ENCODE results near the gene BCL2L2.

Gene BCL2L2

DNA sequence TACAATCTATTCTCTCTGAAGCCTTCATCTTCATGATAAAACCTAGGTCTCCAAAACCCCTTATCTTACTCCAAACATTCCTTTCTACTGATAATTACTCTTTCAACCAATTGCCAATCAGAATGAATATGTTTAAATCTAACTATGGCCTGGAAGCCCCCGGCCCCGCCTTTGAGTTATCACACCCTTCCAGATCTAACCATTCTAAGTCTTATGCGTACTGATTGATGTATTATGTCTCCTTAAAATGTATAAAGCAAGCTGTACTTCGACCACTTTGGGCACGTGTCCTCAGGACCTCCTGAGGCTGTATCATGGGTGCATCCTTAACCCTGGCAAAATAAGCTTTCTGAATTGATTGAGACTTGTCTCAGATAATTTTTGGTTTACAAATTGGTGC is 29.0 kb downstream of the BCL2L2 start:
- Histone ChIP-seq H3K27ac (ENCODE audit: low read length) (no peak overlapping the region), H3K4me3 (ENCODE audit: low read depth in 1 of 2, low read length in 2 of 2) (no peak overlapping the region), H3K27me3 (ENCODE audit: low read depth, low read length) (no peaks in the 10 kb centered on the region), H3K9me3 (ENCODE audit: control insufficient read depth in 1 of 2, low read length in 2 of 2) (no peaks in the 10 kb centered on the region), H3K36me3 (ENCODE audit: control insufficient read depth in 1 of 2, insufficient read depth in 2 of 2, low read length in 2 of 2) (no peaks in the 10 kb centered on the region), H3K4me1 (ENCODE audit: control insufficient read depth in 1 of 2, insufficient read depth in 2 of 2, low read length in 2 of 2) (no peaks in the 10 kb centered on the region)

- no peaks in the 10 kb centered on the region for H3K4me1 ChIP-seq (ENCODE audit: control insufficient read depth in 1 of 2, insufficient read depth in 2 of 2, low read length in 2 of 2)
- no peaks in the 10 kb centered on the region for H3K36me3 ChIP-seq (ENCODE audit: control insufficient read depth in 1 of 2, insufficient read depth in 2 of 2, low read length in 2 of 2)
- H3K9me3 ChIP-seq (ENCODE audit: control insufficient read depth in 1 of 2, low read length in 2 of 2) = no peaks in the 10 kb centered on the region
- no peaks in the 10 kb centered on the region for H3K27me3 ChIP-seq (ENCODE audit: low read depth, low read length)
- no peak overlapping the region for H3K4me3 ChIP-seq (ENCODE audit: low read depth in 1 of 2, low read length in 2 of 2)
- H3K27ac ChIP-seq (ENCODE audit: low read length) = no peak overlapping the region
Observed at GRCh38 chr14:23339506-23340268, 33.1 kb downstream of the BCL2L2 start.

DNA sequence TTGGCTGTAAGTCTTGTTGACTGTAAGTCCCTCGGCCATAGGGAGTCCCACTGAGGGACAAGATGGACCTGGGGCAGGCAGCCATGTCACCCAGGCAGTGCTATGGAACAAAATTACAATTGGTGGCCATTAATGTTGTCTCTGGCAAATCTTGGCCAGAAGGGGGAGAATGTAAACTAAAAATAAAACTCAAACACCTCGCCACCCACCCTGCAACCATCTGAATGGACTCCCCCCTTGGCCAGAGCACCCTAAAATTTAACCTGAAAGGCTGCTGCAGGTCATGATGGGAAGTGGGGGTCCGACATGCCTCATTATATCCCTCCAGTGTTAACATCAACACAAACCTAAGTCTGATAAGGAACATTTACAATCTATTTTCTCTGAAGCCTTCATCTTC is 37.8 kb downstream of the BCL2L2 start:
- H3K4me3 ChIP-seq (ENCODE audit: low read depth in 1 of 2, low read length in 2 of 2) = no peak overlapping the region
- H3K27ac ChIP-seq (ENCODE audit: low read length) = no peak overlapping the region
- peaks cover 0 to 6% of the 10 kb centered on the region in 2 donors for H3K36me3 ChIP-seq (ENCODE audit: control insufficient read depth in 1 of 2, insufficient read depth in 2 of 2, low read length in 2 of 2)
- no peaks in the 10 kb centered on the region for H3K27me3 ChIP-seq (ENCODE audit: low read depth, low read length)
- no peaks in the 10 kb centered on the region for H3K4me1 ChIP-seq (ENCODE audit: control insufficient read depth in 1 of 2, insufficient read depth in 2 of 2, low read length in 2 of 2)
- no peaks in the 10 kb centered on the region for H3K9me3 ChIP-seq (ENCODE audit: control insufficient read depth in 1 of 2, low read length in 2 of 2)

GRCh38 chr14:23345987-23346692 is 39.5 kb downstream of the BCL2L2 start:
- Histone ChIP-seq H3K27me3 (ENCODE audit: low read depth, low read length) (no peaks in the 10 kb centered on the region), H3K4me1 (ENCODE audit: control insufficient read depth in 1 of 2, insufficient read depth in 2 of 2, low read length in 2 of 2) (no peaks in the 10 kb centered on the region), H3K36me3 (ENCODE audit: control insufficient read depth in 1 of 2, insufficient read depth in 2 of 2, low read length in 2 of 2) (peaks cover 0 to 6% of the 10 kb centered on the region in 2 donors), H3K9me3 (ENCODE audit: control insufficient read depth in 1 of 2, low read length in 2 of 2) (no peaks in the 10 kb centered on the region), H3K27ac (ENCODE audit: low read length) (no peak overlapping the region), H3K4me3 (ENCODE audit: low read depth in 1 of 2, low read length in 2 of 2) (no peak overlapping the region)

DNA sequence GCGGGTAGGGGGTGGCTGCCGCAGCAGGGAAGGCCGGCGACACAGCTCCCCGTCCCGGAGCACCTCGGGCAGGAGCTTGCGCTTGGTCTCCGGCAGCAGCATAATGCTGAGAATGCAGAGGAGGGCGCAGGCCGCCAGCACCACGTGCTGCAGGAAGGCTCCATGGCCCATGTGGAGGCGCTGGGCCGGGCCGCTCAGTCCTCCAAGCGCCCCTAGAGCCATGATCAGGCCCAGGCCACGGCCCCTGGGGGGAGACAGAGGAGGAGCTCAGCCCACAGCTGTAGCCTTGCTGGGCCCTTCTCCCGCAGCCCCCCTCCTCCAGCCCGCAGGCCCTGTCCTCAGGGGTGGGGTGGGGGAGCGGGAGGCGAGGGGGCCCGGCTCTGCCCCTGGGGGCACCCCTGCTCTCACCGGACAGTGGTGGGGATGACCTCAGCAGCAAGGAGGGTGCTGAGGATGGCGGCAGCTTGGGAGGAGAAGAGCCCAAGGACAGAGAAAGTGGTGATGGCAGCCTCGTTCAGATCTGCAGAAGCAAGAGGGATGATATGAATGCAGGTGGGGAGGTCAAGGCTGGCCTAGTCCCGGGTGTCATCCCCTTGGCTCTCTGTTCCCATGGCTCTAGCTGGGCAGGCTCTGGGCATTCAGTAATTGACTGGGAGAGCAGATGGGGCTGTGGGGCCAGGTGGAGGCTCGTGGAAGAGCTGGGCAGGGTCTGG is 40.2 kb downstream of the BCL2L2 start:
- Histone ChIP-seq H3K4me1 (ENCODE audit: control insufficient read depth in 1 of 2, insufficient read depth in 2 of 2, low read length in 2 of 2) (peaks cover 0 to 4% of the 10 kb centered on the region in 2 donors), H3K27ac (ENCODE audit: low read length) (no peak overlapping the region), H3K9me3 (ENCODE audit: control insufficient read depth in 1 of 2, low read length in 2 of 2) (no peaks in the 10 kb centered on the region), H3K27me3 (ENCODE audit: low read depth, low read length) (peaks cover 3% of the 10 kb centered on the region), H3K4me3 (ENCODE audit: low read depth in 1 of 2, low read length in 2 of 2) (no peak overlapping the region), H3K36me3 (ENCODE audit: control insufficient read depth in 1 of 2, insufficient read depth in 2 of 2, low read length in 2 of 2) (peaks cover 0 to 6% of the 10 kb centered on the region in 2 donors)

GRCh38 chr14:23347406-23348296 is 41.0 kb downstream of the BCL2L2 start:
- H3K4me3 ChIP-seq (ENCODE audit: low read depth in 1 of 2, low read length in 2 of 2) = no peak overlapping the region
- peaks cover 0 to 10% of the 10 kb centered on the region in 2 donors for H3K4me1 ChIP-seq (ENCODE audit: control insufficient read depth in 1 of 2, insufficient read depth in 2 of 2, low read length in 2 of 2)
- no peak overlapping the region for H3K27ac ChIP-seq (ENCODE audit: low read length)
- peaks cover 0 to 6% of the 10 kb centered on the region in 2 donors for H3K36me3 ChIP-seq (ENCODE audit: control insufficient read depth in 1 of 2, insufficient read depth in 2 of 2, low read length in 2 of 2)
- no peaks in the 10 kb centered on the region for H3K9me3 ChIP-seq (ENCODE audit: control insufficient read depth in 1 of 2, low read length in 2 of 2)
- peaks cover 6% of the 10 kb centered on the region for H3K27me3 ChIP-seq (ENCODE audit: low read depth, low read length)

DNA sequence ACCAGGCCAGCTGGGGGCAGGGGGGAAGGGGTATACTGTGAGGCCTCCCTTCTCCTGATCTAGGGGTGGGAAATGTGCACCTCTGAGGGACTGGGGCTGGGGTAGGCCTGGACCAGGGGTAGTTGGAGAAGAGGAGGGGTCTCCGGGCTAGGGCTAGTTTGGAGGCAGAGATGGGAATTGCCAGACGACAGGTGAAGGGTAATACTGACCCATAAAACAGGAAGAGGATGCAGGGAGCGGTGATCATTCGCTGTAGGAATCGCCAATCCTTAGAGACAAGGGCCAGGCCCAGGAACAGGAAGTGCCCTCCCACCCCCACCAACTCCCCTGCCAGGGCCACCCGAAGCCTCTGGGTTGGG is 41.6 kb downstream of the BCL2L2 start:
- H3K4me3 ChIP-seq (ENCODE audit: low read depth in 1 of 2, low read length in 2 of 2) = no peak overlapping the region
- peaks cover 0 to 6% of the 10 kb centered on the region in 2 donors for H3K36me3 ChIP-seq (ENCODE audit: control insufficient read depth in 1 of 2, insufficient read depth in 2 of 2, low read length in 2 of 2)
- no peaks in the 10 kb centered on the region for H3K9me3 ChIP-seq (ENCODE audit: control insufficient read depth in 1 of 2, low read length in 2 of 2)
- no peak overlapping the region for H3K27ac ChIP-seq (ENCODE audit: low read length)
- H3K27me3 ChIP-seq (ENCODE audit: low read depth, low read length) = peaks cover 6% of the 10 kb centered on the region
- peaks cover 0 to 10% of the 10 kb centered on the region in 2 donors for H3K4me1 ChIP-seq (ENCODE audit: control insufficient read depth in 1 of 2, insufficient read depth in 2 of 2, low read length in 2 of 2)

- Histone ChIP-seq H3K4me3 (ENCODE audit: low read depth in 1 of 2, low read length in 2 of 2) (no peak overlapping the region), H3K4me1 (ENCODE audit: control insufficient read depth in 1 of 2, insufficient read depth in 2 of 2, low read length in 2 of 2) (peaks cover 0 to 10% of the 10 kb centered on the region in 2 donors), H3K36me3 (ENCODE audit: control insufficient read depth in 1 of 2, insufficient read depth in 2 of 2, low read length in 2 of 2) (peaks cover 0 to 6% of the 10 kb centered on the region in 2 donors), H3K27ac (ENCODE audit: low read length) (no peak overlapping the region), H3K27me3 (ENCODE audit: low read depth, low read length) (peaks cover 6% of the 10 kb centered on the region), H3K9me3 (ENCODE audit: control insufficient read depth in 1 of 2, low read length in 2 of 2) (no peaks in the 10 kb centered on the region)
Observed at GRCh38 chr14:23349156-23349845, 42.7 kb downstream of the BCL2L2 start.

DNA sequence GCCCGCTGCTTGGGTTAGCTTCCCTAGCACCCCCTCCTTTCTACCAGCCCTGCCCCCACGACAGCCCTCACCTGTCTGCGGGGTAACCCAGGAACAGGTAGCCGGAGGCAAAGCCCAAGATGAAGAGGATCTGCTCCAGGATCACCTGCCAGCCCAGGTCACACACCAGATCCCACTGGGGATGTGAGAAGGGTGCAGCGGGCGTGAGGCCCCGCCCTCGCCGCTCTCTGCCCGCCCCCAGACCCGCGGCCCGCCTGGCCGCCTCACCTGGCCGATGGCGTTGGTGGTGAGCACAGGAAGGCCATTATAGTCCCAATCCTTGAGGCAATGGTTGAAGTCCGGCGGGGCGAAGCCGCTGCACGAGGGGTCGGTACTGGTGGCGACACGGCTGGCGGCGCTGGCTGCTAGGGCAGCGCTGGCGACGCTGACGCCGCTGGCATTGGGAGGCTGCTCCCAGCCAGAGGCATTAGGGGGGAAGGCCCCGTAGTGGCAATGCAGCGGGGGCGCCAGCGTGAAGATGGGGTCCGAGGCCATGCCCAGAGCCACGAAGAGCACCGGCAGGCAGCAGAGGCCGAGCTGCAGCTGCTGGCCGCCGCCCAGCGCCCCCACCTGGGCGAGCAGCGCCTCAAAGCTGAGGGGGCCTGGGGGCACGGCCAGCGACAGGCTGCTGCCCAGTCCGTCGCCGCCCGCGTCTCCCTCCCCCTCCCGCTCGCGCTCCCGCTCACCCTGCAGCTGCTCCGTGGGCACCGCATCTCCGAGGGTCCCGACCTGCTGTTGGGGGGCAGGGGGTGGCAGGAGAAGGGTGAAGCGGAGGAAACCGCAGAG is 45.3 kb downstream of the BCL2L2 start:
- Histone ChIP-seq H3K9me3 (ENCODE audit: control insufficient read depth in 1 of 2, low read length in 2 of 2) (no peaks in the 10 kb centered on the region), H3K4me3 (ENCODE audit: low read depth in 1 of 2, low read length in 2 of 2) (peak overlapping the region; percentile 23 to 74), H3K27me3 (ENCODE audit: low read depth, low read length) (peaks cover 6% of the 10 kb centered on the region), H3K4me1 (ENCODE audit: control insufficient read depth in 1 of 2, insufficient read depth in 2 of 2, low read length in 2 of 2) (peaks cover 0 to 10% of the 10 kb centered on the region in 2 donors), H3K36me3 (ENCODE audit: control insufficient read depth in 1 of 2, insufficient read depth in 2 of 2, low read length in 2 of 2) (peaks cover 0 to under 1% of the 10 kb centered on the region in 2 donors), H3K27ac (ENCODE audit: low read length) (no peak overlapping the region)

Data from muscle layer of duodenum (tissue), 2 donors.